Suprapubic skin (tissue), 4 donors: ENCODE results near the gene ARHGEF28.

Experiments
- CTCF ChIP-seq, 2 donors: fragments of 200-600 bp in 1 of 2; fragments of 450-650 bp in 1 of 2; sonication (generic) in 1 of 2; IDR thresholded peaks; one replicate each; pipeline ENCODE4 v1.5.1; 2016 to 2019; ENCODE audit warnings: antibody characterized with exemption in 2 of 2, mild to moderate bottlenecking in 1 of 2, moderate library complexity in 1 of 2
- EP300 ChIP-seq: sonication (generic); formaldehyde crosslinking; IDR thresholded peaks from one replicate; pipeline ENCODE4 v1.6.1; 2017; ENCODE audit warnings: antibody characterized with exemption
- POLR2A ChIP-seq, 2 donors: fragments of 450-650 bp; IDR thresholded peaks; one replicate each; pipeline ENCODE4 v1.6.1; 2017; ENCODE audit warnings: antibody characterized with exemption in 2 of 2, mild to moderate bottlenecking in 2 of 2, moderate library complexity in 2 of 2
- POLR2AphosphoS5 ChIP-seq, 3 donors: sonication (generic); formaldehyde crosslinking; IDR thresholded peaks; one replicate each; pipeline ENCODE4 v1.6.1; 2017; ENCODE audit warnings: antibody characterized with exemption in 3 of 3

DNA sequence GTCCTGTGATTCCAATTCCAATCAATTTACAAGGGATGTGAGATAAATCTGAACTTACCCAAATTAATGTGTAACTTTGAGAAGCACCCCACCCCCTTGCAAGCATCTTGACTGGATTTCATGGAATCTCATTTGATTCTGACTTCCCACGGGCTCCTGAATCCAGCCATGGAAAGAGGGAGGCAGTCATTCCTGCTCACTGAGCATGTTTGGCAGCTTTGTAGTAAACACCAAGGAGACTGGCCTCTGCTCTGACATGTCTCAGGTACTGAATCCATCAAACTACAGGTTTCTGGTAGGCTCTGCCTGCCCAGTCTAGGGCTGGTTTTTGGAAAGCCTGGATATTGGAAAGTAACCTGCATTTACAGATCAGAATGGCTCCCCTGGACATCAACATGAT, 357.6 kb downstream of the ARHGEF28 start:
- TF ChIP-seq POLR2A (IDR thresholded peaks at IDR 0.05): no peak
- TF ChIP-seq EP300: no peak
- TF ChIP-seq CTCF (IDR thresholded peaks at IDR 0.05): no peak
- TF ChIP-seq POLR2AphosphoS5 (IDR thresholded peaks at IDR 0.05): no peak
